ENCODE results near the gene MYOCOS. TPM values are rescaled to one million over a fixed set of nuclear protein-coding genes. Genes with fewer than 3 reads are reported as not detected.
"Not testable (repeated sequence)": the region's sequence is repeated elsewhere in the genome, so short reads cannot be mapped to it uniquely, and the experiment has no call there.

The MYOCOS gene
- total and polyA plus RNA-seq, 2 of the 4 experiments (the other 2 are of a cell fraction) = not detected

GRCh38 chr1:171613282-171613681 lies 8.8 kb upstream of the MYOCOS start:
- H3K23ac ChIP-seq (ENCODE audit: low read depth, low read length) = no peak overlapping the region
- intact Hi-C loops (cut with micrococcal nuclease) = no loop called here
- DNase-seq (no peak), ATAC-seq (ENCODE audit: low read depth) (no peak)
- no peak overlapping the region for H3K56ac ChIP-seq (ENCODE audit: extremely low read depth, insufficient read depth, low read length)
- no peak overlapping the region for H4K5ac ChIP-seq (ENCODE audit: low read depth, low read length)
- H4K8ac ChIP-seq (ENCODE audit: low read depth in 2 of 2, low read length in 2 of 2) = no peak overlapping the region
- peaks cover 3% of the 10 kb centered on the region; the same call in 1 of the 2 replicates for H3K27me3 ChIP-seq (ENCODE audit: control insufficient read depth, insufficient read depth, low read length)
- BruUV-seq (replicated peaks) = no TSS peak
- dilution Hi-C loops (cut with HindIII; ENCODE audit: low sequenced_read_pairs, unreplicated experiment) = no loop called here
- no peak overlapping the region for H2AFZ ChIP-seq (replicated peaks; ENCODE audit: low read length, poor library complexity)
- H3K9ac ChIP-seq (ENCODE audit: low read depth, low read length) = no peak overlapping the region
- ChIA-PET CTCF (no interaction called here), POLR2A (ENCODE audit: unreplicated experiment) (no interaction called here)
- TF ChIP-seq RAD21 (IDR thresholded peaks at IDR 0.05; ENCODE audit: low read length) (no peak), BHLHE40 (IDR thresholded peaks at IDR 0.05; ENCODE audit: low read depth, low read length) (no peak)
- no peak overlapping the region for H3K4me3 ChIP-seq (ENCODE audit: insufficient read depth, low read depth, low read length)
- H3K4me1 ChIP-seq (ENCODE audit: control insufficient read depth, insufficient read depth, low read length) = no peaks in the 10 kb centered on the region
- no peak overlapping the region for H3K4me2 ChIP-seq (ENCODE audit: low read depth, low read length)
- in situ Hi-C loops (cut with MboI; ENCODE audit: low sequenced_read_pairs) = no loop called here
- H3K79me1 ChIP-seq (ENCODE audit: low read depth in 1 of 2, low read length in 2 of 2) = no peaks in the 10 kb centered on the region
- no peak overlapping the region for H2BK120ac ChIP-seq (ENCODE audit: low read depth, low read length)
- WGBS, 2 experiments (ENCODE audit: extremely low coverage in 2 of 2, insufficient read length in 1 of 2) = 100% methylated on average over 1 of the region's 1 CpG; no CpG with 5 or more reads in 1 of the 2 experiments
- no peaks in the 10 kb centered on the region for H3K9me3 ChIP-seq (ENCODE audit: control insufficient read depth, insufficient read depth, low read length)
- H2BK5ac ChIP-seq (ENCODE audit: low read depth, low read length, poor library complexity, severe bottlenecking) = no peak overlapping the region
- H3K27ac ChIP-seq (ENCODE audit: insufficient read depth, low read length) = no peak overlapping the region
- H4K20me1 ChIP-seq (ENCODE audit: insufficient read depth, low read length) = no peaks in the 10 kb centered on the region
- no peaks in the 10 kb centered on the region for H3K9me1 ChIP-seq (ENCODE audit: insufficient read depth, low read length)
- H2AK9ac ChIP-seq (replicated peaks; ENCODE audit: low read depth, low read length, poor library complexity) = no peak overlapping the region
- H3K18ac ChIP-seq (ENCODE audit: low read depth, low read length) = no peak overlapping the region
- no peak overlapping the region for H3K14ac ChIP-seq (replicated peaks; ENCODE audit: low read depth, low read length)
- no peaks in the 10 kb centered on the region for H3K36me3 ChIP-seq (ENCODE audit: control insufficient read depth, insufficient read depth, low read length)
- no peak overlapping the region for H3K4ac ChIP-seq (ENCODE audit: low read depth, low read length)
- H2BK15ac ChIP-seq (ENCODE audit: low read depth, low read length) = no peak overlapping the region
- H2AK5ac ChIP-seq (ENCODE audit: low read depth, low read length) = no peak overlapping the region
- no peak overlapping the region for H4K91ac ChIP-seq (ENCODE audit: insufficient read depth, low read depth, low read length)
- H2BK20ac ChIP-seq (ENCODE audit: low read depth, low read length) = no peak overlapping the region

DNA sequence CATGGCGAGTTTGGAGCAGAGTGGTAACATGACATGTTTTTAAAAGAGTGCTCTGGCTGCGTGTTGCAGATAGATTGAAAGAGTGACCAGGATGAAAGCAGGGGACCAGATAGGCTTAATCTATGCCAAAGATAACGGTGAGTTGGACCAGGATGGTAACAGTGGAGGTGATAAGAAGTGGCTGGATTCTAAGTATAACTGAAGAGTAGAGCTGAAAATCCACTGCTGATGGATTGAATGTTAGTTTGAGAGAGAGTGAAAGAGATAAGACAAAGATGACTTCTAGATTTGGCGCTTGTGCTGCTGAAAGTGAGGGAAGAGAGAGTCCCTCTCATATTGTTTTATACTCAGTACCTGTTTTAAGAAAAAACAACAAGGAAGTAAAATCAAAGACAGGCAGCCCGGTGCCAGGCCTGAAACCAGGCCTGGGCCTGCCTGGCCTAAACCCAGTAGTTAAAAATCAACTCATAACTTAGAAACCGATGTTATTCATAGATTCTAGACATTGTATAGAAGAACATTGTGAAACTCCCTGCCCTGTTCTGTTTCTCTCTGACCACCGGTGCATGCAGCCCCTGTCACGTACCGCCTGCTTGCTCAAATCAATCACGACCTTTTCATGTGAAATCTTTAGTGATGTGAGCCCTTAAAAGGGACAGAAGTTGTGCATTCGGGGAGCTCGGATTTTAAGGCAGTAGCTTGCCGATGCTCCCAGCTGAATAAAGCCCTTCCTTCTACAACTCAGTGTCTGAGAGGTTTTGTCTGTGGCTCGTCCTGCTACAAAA lies 6.7 kb upstream of the MYOCOS start:
- CTCF ChIA-PET = interaction anchor here (0.6 kb wide), 1 partner anchor 32 kb away, joined by 3 read pairs; no protein-coding TSS in a partner anchor
- H3K4me1 ChIP-seq (ENCODE audit: control insufficient read depth, insufficient read depth, low read length); H4K5ac ChIP-seq (ENCODE audit: low read depth, low read length); H3K56ac ChIP-seq (ENCODE audit: extremely low read depth, insufficient read depth, low read length); H3K4me3 ChIP-seq (ENCODE audit: insufficient read depth, low read depth, low read length); H3K79me1 ChIP-seq (ENCODE audit: low read depth in 1 of 2, low read length in 2 of 2); H3K36me3 ChIP-seq (ENCODE audit: control insufficient read depth, insufficient read depth, low read length); H3K4me2 ChIP-seq (ENCODE audit: low read depth, low read length); H3K23ac ChIP-seq (ENCODE audit: low read depth, low read length); H3K9me1 ChIP-seq (ENCODE audit: insufficient read depth, low read length); H3K27ac ChIP-seq (ENCODE audit: insufficient read depth, low read length); H3K18ac ChIP-seq (ENCODE audit: low read depth, low read length); BruUV-seq (replicated peaks); H2BK20ac ChIP-seq (ENCODE audit: low read depth, low read length); H3K27me3 ChIP-seq (ENCODE audit: control insufficient read depth, insufficient read depth, low read length); H3K4ac ChIP-seq (ENCODE audit: low read depth, low read length); H3K9ac ChIP-seq (ENCODE audit: low read depth, low read length); H2AK9ac ChIP-seq (replicated peaks; ENCODE audit: low read depth, low read length, poor library complexity); intact Hi-C loops (cut with micrococcal nuclease); H2BK5ac ChIP-seq (ENCODE audit: low read depth, low read length, poor library complexity, severe bottlenecking); DNase-seq; POLR2A ChIA-PET (ENCODE audit: unreplicated experiment); H3K14ac ChIP-seq (replicated peaks; ENCODE audit: low read depth, low read length); H2BK120ac ChIP-seq (ENCODE audit: low read depth, low read length); H3K9me3 ChIP-seq (ENCODE audit: control insufficient read depth, insufficient read depth, low read length); H2BK15ac ChIP-seq (ENCODE audit: low read depth, low read length); H2AFZ ChIP-seq (replicated peaks; ENCODE audit: low read length, poor library complexity); H2AK5ac ChIP-seq (ENCODE audit: low read depth, low read length); H4K8ac ChIP-seq (ENCODE audit: low read depth in 2 of 2, low read length in 2 of 2); ATAC-seq (ENCODE audit: low read depth); H4K91ac ChIP-seq (ENCODE audit: insufficient read depth, low read depth, low read length); dilution Hi-C loops (cut with HindIII; ENCODE audit: low sequenced_read_pairs, unreplicated experiment); in situ Hi-C loops (cut with MboI; ENCODE audit: low sequenced_read_pairs); H4K20me1 ChIP-seq (ENCODE audit: insufficient read depth, low read length): not testable (repeated sequence)
- 40% methylated on average over 2 of the region's 14 CpGs; no CpG with 5 or more reads in 1 of the 2 experiments for WGBS, 2 experiments (ENCODE audit: extremely low coverage in 2 of 2, insufficient read length in 1 of 2)

All from IMR-90 (cell line).